AG09319 (cell line): ENCODE measurements around the gene CRB1.

Experiments used
- DNase-seq: peaks from one replicate; pipeline ENCODE4 v3.0.0-alpha.2; 2010; ENCODE audit warnings: low read depth; ENCODE audit errors: extremely low read depth
- TF ChIP-seq, protein P1 (sequence below): IDR thresholded peaks from 2 replicates; pipeline ENCODE4 v1.5.1; 2011; ENCODE audit warnings: low read depth, mild to moderate bottlenecking, inconsistent platforms, low read length, moderate library complexity

Gene CRB1

DNA sequence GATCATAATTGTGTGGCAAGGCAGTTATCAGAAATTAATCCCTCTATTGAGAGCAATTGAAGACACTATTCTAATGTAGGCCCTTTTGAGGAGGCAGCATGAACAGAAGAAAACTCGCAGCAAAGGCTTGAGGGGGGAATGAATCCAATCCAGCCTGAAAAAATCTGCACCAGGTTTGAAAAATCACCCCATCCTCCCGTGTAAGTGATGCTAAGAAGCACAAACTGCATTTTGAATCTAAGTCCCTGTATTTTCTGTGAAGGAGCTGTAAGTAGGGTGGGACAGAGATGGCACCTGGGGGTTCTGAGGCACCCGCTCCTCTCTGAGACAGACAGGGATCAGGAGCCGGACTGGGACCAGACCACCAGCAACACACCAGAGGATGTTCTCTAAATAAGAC, at the start of gene CRB1:
Gene CRB1, plus strand, starts transcription at position 241 of the 400 bp plus-strand sequence. CDS start 161 bp downstream, outside the sequence.
- DNase-seq = no peak
- TF ChIP-seq, protein P1, sequence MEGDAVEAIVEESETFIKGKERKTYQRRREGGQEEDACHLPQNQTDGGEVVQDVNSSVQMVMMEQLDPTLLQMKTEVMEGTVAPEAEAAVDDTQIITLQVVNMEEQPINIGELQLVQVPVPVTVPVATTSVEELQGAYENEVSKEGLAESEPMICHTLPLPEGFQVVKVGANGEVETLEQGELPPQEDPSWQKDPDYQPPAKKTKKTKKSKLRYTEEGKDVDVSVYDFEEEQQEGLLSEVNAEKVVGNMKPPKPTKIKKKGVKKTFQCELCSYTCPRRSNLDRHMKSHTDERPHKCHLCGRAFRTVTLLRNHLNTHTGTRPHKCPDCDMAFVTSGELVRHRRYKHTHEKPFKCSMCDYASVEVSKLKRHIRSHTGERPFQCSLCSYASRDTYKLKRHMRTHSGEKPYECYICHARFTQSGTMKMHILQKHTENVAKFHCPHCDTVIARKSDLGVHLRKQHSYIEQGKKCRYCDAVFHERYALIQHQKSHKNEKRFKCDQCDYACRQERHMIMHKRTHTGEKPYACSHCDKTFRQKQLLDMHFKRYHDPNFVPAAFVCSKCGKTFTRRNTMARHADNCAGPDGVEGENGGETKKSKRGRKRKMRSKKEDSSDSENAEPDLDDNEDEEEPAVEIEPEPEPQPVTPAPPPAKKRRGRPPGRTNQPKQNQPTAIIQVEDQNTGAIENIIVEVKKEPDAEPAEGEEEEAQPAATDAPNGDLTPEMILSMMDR = no peak

DNA sequence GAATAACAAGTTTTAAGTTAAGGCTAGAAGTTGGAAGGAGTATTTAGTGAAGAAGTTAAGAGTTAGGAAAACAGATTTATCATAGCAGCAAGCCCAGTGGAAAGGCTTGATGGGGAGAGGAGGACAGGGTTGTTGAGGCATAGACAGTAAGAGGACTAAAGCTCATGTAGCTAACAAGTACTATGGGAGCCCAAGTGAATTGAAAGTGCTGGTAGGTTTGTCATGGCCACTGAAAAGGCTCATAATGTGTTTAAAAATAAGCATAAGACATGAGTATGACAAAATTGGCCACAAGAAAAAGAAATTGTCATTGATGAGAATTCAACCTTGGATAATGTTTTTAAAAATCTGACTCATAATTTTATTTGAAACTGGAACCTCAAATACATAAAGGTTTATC, 49.2 kb upstream of the CRB1 start:
- no peak for DNase-seq

DNA sequence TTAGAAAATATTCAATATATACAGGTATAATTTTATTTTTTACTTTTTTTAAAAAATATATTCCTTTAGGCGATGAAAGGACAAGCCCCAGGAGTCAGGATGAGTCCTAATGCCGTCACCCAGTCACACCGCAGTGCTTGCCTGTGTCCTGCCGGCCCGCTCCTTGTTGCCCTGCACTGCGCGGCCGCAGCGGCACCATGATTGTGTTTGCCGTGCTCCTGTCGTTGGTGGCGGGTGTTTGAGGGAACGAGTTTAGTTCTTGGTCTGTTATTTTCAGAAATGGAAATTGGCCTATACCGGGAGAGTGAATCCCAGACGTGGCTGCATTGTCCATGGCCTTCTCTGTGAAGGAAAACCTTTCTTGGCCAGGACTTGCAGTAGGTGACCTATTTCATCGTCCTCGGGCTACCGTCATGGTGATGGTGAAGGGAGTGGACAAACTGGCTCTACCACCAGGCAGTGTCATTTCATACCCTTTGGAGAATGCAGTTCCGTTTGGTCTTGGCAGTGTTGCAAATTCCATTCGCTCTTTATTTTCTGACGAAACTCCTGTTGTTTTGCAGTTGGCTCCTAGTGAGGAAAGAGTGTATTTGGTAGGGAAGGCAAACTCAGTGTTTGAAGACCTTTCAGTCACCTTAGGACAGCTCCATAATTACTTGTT, 45.9 kb upstream of the CRB1 start:
- TF ChIP-seq, protein P1 = no peak
- no peak for DNase-seq

More for the DNA sequence above, 49.2 kb upstream of the CRB1 start:
- TF ChIP-seq, protein P1 = no peak

DNA sequence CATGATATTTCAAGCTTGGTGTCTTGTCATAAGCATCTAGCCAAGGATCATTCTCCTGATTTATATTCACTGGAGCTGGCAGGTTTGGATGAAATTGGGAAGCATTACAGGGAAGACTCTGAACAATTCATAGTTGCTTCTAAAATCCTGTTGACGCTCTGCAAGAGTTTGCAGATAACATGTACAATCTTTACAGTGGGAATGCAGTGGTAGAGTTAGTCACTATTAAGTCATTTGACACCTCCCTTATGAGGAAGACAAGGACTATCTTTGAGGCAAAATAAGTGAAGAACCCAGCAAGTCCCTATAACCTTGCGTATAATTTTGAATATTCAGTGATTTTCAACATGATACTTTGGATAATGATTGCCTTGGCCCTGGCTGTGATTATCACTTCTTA, 45.3 kb upstream of the CRB1 start:
- no peak for DNase-seq
- TF ChIP-seq, protein P1 = no peak

DNA sequence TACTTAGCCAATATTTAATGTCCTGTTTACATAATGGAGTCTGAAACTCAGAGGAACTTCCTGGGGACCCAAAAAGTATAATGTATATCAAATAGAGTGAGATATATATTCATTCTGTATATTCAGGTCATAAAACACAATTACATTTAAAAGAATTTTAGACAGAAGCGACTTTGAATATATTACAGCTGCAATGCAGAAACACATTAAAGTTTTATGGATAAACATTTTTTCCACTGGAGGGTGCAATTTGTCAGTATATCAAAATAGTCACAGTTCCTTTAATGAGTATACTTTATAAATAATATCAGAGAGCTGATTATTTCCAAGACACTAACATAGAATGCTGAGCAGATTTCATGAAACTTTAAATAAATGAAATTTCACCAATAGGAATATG, 43.9 kb upstream of the CRB1 start:
- DNase-seq = no peak
- TF ChIP-seq, protein P1 = peak; percentile 20

DNA sequence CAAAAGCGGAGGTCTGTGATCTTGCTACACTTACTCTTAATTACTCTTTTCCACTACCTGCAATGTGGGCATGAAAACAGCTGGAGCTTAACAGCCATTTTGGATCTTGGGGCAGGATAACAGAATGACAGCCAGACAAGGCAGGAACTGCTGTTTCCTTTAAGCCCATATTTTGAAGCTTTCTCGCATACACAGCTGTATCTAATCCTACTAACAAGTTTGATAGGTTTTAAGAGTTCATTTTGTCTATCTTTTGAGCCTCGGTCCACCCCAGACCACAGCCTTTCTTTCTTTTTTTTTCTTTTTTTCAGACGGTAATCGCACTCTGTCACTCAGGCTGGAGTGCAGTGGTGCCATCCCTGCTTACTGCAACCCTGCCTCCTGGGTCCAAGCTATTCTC, 42.4 kb upstream of the CRB1 start:
- TF ChIP-seq, protein P1 = no peak
- DNase-seq = no peak

DNA sequence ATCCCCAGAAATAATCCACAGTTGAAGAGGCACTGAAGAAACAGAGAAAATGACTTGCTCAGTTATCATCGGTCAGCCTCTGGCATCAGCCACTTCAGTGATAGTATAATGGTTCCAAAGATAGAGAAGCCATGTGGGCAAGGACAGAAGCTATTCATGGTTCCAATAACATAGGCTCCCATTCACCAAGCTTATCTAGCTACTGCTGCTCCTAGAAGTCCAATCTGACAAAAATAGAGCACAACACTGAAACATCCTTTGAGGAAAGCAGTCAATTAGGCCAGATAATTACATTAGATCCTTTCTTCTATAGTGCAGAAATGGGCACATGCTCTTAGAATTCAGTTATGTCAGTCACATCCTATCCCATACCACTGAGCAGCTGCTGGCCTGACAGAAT, 33.5 kb upstream of the CRB1 start:
- TF ChIP-seq, protein P1 = no peak
- no peak for DNase-seq
